Choroid plexus epithelial cell (primary cell): ENCODE data around the gene ZNF512.
A peak's percentile ranks its signal among the peaks of the same experiment; 100 is the strongest.
"Not testable (repeated sequence)": the region's sequence is repeated elsewhere in the genome, so short reads cannot be mapped to it uniquely, and the experiment has no call there.

Experiments used
- DNase-seq: peaks from one replicate; pipeline ENCODE4 v3.0.0-alpha.2; 2010; ENCODE audit warnings: low read depth
- H3K4me3 ChIP-seq: 2 replicates; pipeline ENCODE4 v1.5.1; 2011; ENCODE audit warnings: low read depth, mild to moderate bottlenecking, control low read depth, low read length, moderate library complexity
- TF ChIP-seq, protein P1 (sequence below): conservative IDR thresholded peaks from 2 replicates; pipeline ENCODE4 v1.5.1; 2011; ENCODE audit warnings: low read depth, mild to moderate bottlenecking, control low read depth, inconsistent platforms, low read length, moderate library complexity

ZNF512 gene

GRCh38 chr2:27596627-27597026, 13.8 kb downstream of the ZNF512 start:
- no peak overlapping the region for H3K4me3 ChIP-seq
- TF ChIP-seq, protein P1, sequence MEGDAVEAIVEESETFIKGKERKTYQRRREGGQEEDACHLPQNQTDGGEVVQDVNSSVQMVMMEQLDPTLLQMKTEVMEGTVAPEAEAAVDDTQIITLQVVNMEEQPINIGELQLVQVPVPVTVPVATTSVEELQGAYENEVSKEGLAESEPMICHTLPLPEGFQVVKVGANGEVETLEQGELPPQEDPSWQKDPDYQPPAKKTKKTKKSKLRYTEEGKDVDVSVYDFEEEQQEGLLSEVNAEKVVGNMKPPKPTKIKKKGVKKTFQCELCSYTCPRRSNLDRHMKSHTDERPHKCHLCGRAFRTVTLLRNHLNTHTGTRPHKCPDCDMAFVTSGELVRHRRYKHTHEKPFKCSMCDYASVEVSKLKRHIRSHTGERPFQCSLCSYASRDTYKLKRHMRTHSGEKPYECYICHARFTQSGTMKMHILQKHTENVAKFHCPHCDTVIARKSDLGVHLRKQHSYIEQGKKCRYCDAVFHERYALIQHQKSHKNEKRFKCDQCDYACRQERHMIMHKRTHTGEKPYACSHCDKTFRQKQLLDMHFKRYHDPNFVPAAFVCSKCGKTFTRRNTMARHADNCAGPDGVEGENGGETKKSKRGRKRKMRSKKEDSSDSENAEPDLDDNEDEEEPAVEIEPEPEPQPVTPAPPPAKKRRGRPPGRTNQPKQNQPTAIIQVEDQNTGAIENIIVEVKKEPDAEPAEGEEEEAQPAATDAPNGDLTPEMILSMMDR: no peak
- DNase-seq: no peak

DNA sequence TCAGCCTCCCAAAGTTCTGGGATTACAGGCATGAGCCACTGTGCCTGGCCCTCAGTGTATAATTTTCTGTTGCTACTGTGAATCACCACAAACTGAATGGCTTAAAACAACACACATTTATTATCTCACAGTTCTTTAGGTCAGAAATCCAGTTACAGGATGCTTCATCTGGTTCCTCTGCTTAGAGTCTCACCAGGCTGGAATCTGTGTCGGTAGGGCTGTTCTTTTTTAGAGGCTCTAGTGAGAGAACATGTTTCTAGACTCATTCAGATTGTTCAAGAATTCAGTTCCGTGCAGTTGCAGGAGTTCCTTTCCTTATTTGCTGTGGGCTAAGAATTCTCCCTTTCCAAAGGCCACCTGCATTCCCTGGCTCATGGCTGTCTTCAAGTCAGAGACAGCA, 23.8 kb downstream of the ZNF512 start:
- H3K4me3 ChIP-seq: no peak overlapping the region
- TF ChIP-seq, protein P1: no peak
- peak; percentile 68 for DNase-seq

DNA sequence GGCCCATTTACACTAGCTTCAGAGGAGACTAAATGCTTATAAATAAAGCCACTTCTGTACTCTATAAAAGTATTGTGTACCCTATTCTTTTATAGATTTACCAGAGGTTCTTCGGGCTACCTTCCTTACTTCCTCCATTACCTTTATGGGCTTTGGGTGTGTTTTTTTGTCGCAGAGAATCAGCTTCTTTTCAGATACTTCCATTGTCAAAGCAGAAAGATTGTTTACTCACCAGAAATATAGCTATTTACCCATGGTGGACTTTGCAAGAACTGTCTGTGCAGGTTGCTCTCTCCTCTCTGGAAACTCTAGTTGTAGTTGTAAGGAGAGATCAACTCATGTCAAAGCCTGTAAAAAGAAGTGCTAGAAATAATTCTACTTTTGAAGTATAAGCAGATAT, 31.1 kb downstream of the ZNF512 start:
- DNase-seq: no peak
- no peak overlapping the region for H3K4me3 ChIP-seq
- TF ChIP-seq, protein P1: no peak

DNA sequence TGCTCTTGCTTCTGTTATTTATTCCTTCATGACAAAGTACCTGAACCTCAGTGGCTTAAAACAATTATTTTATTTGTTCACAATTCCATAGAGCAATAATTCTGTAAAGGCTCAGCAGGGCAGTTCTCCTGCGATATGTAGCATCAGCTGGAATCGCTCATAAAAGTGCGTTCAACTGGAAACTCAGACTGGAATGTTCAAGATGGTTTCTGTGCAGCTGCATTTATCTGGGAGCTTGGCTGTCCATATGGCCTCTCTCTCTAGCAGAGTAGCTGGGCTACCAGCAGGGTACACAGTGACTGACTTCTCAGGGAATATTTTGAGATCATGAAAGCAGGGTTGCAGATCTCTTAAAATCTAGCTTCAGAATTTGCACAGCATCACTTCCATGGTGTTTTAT, 32.5 kb downstream of the ZNF512 start:
- no peak for DNase-seq
- TF ChIP-seq, protein P1: no peak
- H3K4me3 ChIP-seq: no peak overlapping the region

- no peak overlapping the region for H3K4me3 ChIP-seq
- TF ChIP-seq, protein P1: peak; percentile 16
- DNase-seq: no peak
Measured at GRCh38 chr2:27621524-27621923, 38.7 kb downstream of the ZNF512 start.

DNA sequence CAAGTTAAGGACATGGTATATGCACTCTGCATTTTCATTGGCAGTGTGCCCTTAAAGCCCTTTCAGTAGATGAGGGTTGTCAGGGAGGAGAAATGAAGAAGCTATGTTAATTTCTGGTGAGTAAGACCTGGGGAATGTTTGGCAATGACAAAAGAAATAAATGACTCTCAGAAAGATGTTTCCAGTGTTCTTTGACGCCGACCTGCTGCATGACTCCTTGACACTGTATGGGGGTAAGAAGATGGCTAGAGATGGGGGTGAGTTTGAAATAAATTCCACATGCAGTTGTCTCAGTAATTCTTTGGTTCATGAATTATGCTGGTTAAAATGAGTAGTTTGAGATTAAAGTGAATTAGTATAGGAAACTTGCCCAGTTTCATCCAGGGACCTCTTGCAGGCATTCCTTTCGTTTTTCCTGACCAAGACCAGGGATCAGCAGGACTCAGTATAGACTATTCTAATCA, 40.1 kb downstream of the ZNF512 start:
- no peak overlapping the region for H3K4me3 ChIP-seq
- peak; percentile 83 for DNase-seq
- TF ChIP-seq, protein P1: no peak

GRCh38 chr2:27624943-27625342, 42.1 kb downstream of the ZNF512 start:
- DNase-seq: no peak
- no peak overlapping the region for H3K4me3 ChIP-seq
- TF ChIP-seq, protein P1: no peak

DNA sequence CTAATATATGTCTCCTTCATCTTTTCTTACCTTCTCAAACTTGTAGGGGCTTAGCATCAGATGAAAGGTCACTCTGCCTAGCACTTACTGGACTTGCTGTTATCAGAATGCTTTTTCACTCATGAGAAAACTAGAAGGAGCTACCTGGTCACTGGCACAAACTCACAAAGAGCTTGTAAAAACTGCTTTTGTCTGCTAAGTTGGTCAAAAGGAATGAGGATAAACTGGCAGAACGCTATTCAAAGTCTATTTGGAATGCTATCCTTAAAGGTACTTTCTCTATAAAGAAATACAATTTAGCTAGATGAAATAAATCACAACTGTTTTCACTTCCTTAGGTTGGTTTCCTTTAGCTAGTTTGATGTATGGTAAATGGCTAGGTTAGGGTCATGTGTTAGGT, 43.5 kb downstream of the ZNF512 start:
- not testable (repeated sequence) for H3K4me3 ChIP-seq, DNase-seq

DNA sequence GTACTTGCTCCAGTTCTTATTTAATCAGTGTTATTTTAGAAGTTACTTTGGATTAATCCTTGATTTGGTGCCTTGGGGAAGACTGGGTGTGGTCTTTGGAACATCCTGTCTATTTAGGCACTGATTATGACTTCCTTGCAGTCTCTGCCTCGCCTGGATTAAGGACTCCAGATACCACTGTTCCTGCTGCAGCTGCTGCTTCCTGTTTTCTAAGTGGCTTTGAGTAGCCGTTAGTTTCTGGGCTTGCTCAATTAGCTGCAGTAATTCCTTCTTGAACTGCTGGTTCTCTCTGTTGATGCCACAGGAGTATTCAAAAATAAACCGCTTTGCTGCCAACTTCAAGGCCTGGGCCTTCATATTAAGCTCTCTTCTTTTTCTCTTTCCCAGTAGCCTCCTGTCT, 44.1 kb downstream of the ZNF512 start:
- H3K4me3 ChIP-seq, DNase-seq: not testable (repeated sequence)
